ENCODE measurements around the gene TPST1. TPM values are rescaled to one million over a fixed set of nuclear protein-coding genes. Genes with fewer than 3 reads are reported as not detected.
A peak's percentile ranks its signal among the peaks of the same experiment; 100 is the strongest.

The TPST1 gene
- total RNA-seq, 1 donor: 137 TPM

DNA sequence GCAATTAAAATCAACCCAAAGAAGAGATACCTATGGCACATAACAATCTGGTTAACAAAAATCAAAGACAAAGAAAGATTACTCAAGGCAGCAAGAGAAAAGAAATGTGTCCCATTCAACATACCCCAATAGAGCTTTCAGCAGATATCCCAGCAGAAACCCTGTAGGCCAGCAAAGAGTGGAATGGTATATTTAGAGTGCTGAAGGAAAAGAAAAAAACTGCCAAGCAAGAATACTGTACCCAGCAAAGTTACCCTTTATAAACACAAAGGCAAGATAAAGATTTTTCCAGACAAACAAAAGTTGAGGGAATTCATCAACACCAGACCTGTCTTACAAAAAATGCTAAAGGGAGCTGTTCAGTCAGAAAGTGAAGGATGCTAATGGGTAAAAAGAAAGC, 131.6 kb downstream of the TPST1 start:
- DNase-seq (ENCODE audit: insufficient read length, low spot score, missing footprints): no peak
- H3K4me1 ChIP-seq (ENCODE audit: insufficient read depth, low read length): no peaks in the 10 kb centered on the region
- H3K9me3 ChIP-seq (ENCODE audit: low read depth, low read length): no peaks in the 10 kb centered on the region
- no peaks in the 10 kb centered on the region for H3K36me3 ChIP-seq (ENCODE audit: insufficient read depth, low read length)
- H3K27ac ChIP-seq (ENCODE audit: low read depth, low read length): no peak overlapping the region
- no peak overlapping the region for H3K4me3 ChIP-seq (ENCODE audit: insufficient read depth, low read length)
- H2AFZ ChIP-seq (ENCODE audit: low read length): no peak overlapping the region
- peaks cover 3% of the 10 kb centered on the region for H3K79me2 ChIP-seq (ENCODE audit: insufficient read depth, low read length)
- H3K27me3 ChIP-seq (ENCODE audit: insufficient read depth, low read length): no peaks in the 10 kb centered on the region
- TF ChIP-seq, protein P1, sequence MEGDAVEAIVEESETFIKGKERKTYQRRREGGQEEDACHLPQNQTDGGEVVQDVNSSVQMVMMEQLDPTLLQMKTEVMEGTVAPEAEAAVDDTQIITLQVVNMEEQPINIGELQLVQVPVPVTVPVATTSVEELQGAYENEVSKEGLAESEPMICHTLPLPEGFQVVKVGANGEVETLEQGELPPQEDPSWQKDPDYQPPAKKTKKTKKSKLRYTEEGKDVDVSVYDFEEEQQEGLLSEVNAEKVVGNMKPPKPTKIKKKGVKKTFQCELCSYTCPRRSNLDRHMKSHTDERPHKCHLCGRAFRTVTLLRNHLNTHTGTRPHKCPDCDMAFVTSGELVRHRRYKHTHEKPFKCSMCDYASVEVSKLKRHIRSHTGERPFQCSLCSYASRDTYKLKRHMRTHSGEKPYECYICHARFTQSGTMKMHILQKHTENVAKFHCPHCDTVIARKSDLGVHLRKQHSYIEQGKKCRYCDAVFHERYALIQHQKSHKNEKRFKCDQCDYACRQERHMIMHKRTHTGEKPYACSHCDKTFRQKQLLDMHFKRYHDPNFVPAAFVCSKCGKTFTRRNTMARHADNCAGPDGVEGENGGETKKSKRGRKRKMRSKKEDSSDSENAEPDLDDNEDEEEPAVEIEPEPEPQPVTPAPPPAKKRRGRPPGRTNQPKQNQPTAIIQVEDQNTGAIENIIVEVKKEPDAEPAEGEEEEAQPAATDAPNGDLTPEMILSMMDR (IDR thresholded peaks at IDR 0.05; ENCODE audit: extremely low read depth, low read depth, low read length): no peak
- no peak overlapping the region for H3K4me2 ChIP-seq (ENCODE audit: insufficient read depth, low read length)
- H4K20me1 ChIP-seq (ENCODE audit: insufficient read depth, low read length): no peaks in the 10 kb centered on the region

DNA sequence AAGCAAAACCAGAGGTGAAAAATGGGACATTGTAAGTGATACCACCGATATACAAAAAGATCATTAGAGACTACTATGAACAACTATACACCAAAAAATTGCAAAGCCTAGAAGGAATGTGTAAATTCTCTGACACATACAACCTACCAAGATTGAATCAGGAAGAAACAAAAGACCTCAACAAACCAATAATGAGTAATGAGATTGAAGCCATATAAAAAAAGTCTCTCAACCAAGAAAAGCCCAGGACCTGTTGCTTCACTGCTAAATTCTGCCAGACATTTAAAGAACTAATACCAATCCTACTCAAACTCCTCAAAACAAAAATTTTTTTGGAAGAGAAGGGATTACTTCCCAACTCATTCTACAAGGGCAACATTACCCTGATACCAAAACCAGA, 134.0 kb downstream of the TPST1 start:
- Histone ChIP-seq H3K4me2 (ENCODE audit: insufficient read depth, low read length) (no peak overlapping the region), H4K20me1 (ENCODE audit: insufficient read depth, low read length) (no peaks in the 10 kb centered on the region), H3K27me3 (ENCODE audit: insufficient read depth, low read length) (no peaks in the 10 kb centered on the region), H3K9me3 (ENCODE audit: low read depth, low read length) (no peaks in the 10 kb centered on the region), H2AFZ (ENCODE audit: low read length) (no peak overlapping the region), H3K36me3 (ENCODE audit: insufficient read depth, low read length) (no peaks in the 10 kb centered on the region), H3K79me2 (ENCODE audit: insufficient read depth, low read length) (no peaks in the 10 kb centered on the region), H3K27ac (ENCODE audit: low read depth, low read length) (no peak overlapping the region), H3K4me3 (ENCODE audit: insufficient read depth, low read length) (no peak overlapping the region), H3K4me1 (ENCODE audit: insufficient read depth, low read length) (peaks cover 3% of the 10 kb centered on the region)
- no peak for DNase-seq (ENCODE audit: insufficient read length, low spot score, missing footprints)
- TF ChIP-seq, protein P1 (IDR thresholded peaks at IDR 0.05; ENCODE audit: extremely low read depth, low read depth, low read length): no peak

DNA sequence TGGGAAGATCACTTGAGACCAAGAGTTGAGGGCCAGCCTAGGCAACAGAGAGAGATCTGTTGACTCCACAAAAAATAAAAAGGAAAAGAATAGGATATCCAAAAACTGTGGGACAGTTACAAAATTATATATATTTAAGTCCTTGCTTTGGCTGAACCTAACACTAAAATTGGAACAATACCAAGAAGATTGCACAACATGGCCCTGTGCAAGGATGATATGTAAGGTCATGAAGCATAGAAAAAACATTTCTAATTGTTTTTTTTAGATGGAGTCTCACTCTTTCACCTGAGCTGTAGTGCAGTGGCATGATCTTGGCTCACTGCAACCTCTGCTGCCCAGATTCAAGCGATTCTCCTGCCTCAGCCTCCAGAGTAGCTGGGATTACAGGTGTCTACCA, 139.0 kb downstream of the TPST1 start:
- H3K36me3 ChIP-seq (ENCODE audit: insufficient read depth, low read length): no peaks in the 10 kb centered on the region
- H3K9me3 ChIP-seq (ENCODE audit: low read depth, low read length): no peaks in the 10 kb centered on the region
- H3K27ac ChIP-seq (ENCODE audit: low read depth, low read length): no peak overlapping the region
- peaks cover 18% of the 10 kb centered on the region for H3K4me1 ChIP-seq (ENCODE audit: insufficient read depth, low read length)
- DNase-seq (ENCODE audit: insufficient read length, low spot score, missing footprints): no peak
- H3K4me2 ChIP-seq (ENCODE audit: insufficient read depth, low read length): no peak overlapping the region
- H3K79me2 ChIP-seq (ENCODE audit: insufficient read depth, low read length): peaks cover 5% of the 10 kb centered on the region
- H4K20me1 ChIP-seq (ENCODE audit: insufficient read depth, low read length): no peaks in the 10 kb centered on the region
- H3K27me3 ChIP-seq (ENCODE audit: insufficient read depth, low read length): no peaks in the 10 kb centered on the region
- no peak overlapping the region for H2AFZ ChIP-seq (ENCODE audit: low read length)
- H3K4me3 ChIP-seq (ENCODE audit: insufficient read depth, low read length): no peak overlapping the region
- TF ChIP-seq, protein P1 (IDR thresholded peaks at IDR 0.05; ENCODE audit: extremely low read depth, low read depth, low read length): no peak

DNA sequence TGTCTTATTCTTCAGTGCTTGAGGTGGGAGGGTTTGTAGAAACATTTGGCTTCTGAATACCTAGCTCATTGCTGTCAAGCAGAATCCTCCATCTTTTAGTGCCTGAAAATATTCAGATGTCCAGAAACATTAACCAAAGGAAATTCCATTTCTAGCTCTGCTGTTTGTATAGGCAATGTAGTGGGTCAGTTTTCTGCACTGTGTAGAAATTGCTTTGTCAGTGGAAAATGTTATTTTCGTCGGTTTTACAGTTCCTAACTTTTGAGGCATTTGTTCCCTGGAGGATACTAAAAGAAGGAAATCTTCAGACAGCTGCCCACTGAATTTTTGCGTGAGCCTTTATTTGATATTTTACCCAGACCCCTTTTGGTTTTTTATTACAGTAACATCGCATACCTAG, 143.4 kb downstream of the TPST1 start:
- H3K4me3 ChIP-seq (ENCODE audit: insufficient read depth, low read length): no peak overlapping the region
- H2AFZ ChIP-seq (ENCODE audit: low read length): no peak overlapping the region
- TF ChIP-seq, protein P1 (IDR thresholded peaks at IDR 0.05; ENCODE audit: extremely low read depth, low read depth, low read length): no peak
- H3K4me1 ChIP-seq (ENCODE audit: insufficient read depth, low read length): peaks cover 28% of the 10 kb centered on the region
- no peak overlapping the region for H3K27ac ChIP-seq (ENCODE audit: low read depth, low read length)
- no peaks in the 10 kb centered on the region for H3K9me3 ChIP-seq (ENCODE audit: low read depth, low read length)
- peak overlapping the region; percentile 10 for H3K4me2 ChIP-seq (ENCODE audit: insufficient read depth, low read length)
- no peaks in the 10 kb centered on the region for H4K20me1 ChIP-seq (ENCODE audit: insufficient read depth, low read length)
- H3K79me2 ChIP-seq (ENCODE audit: insufficient read depth, low read length): peaks cover 25% of the 10 kb centered on the region
- DNase-seq (ENCODE audit: insufficient read length, low spot score, missing footprints): no peak
- no peaks in the 10 kb centered on the region for H3K36me3 ChIP-seq (ENCODE audit: insufficient read depth, low read length)
- H3K27me3 ChIP-seq (ENCODE audit: insufficient read depth, low read length): no peaks in the 10 kb centered on the region

Data from osteoblast (primary cell).